GM21390 (cell line): Measurements from ENCODE around the gene ZNF331.
A peak's percentile ranks its signal among the peaks of the same experiment; 100 is the strongest.

Experiments
- ATAC-seq: cut with Tn5 transposase; IDR thresholded peaks from one replicate; pipeline ENCODE4 v1.9.1; 2021; ENCODE audit not compliant: unreplicated experiment

Gene ZNF331

DNA sequence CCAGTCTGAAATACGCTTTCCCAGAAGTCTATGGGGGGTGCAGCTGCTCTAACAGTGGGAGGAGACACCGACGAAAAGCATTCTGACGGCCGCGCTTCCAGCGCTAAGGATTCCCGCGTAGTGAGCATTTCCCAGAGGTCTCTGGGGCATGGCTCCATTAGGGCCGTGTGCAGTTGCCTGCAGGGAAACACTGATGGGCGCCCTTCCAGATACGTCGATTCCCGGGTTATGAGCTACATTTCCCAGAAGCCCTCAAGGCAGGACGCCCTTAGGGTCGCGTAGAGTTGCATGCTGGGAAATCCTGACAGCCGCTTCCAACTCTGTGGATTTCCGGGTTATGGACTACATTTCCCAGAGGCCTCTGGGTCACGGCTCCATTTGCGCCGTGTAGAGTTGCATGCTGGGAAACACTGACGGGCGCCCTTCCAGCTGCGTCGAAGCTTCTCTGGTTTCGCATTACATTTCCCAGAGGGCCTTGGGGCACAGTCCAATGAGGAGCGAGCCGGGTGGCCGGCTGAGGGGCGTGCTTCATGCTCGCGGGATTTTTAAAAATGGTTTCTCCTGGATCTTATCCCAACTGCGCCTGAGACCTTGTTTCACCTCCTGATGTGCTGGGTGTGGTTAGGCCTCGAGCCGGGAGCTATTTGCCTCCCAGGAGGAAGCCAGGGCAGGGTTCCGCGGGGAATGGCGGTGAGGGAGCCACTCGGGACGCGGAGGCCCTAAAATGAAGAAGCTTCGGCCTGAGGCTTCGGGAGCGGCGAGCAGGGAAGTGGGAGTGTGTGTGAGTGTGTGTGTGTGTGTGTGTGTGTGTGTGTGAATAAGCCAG, 17.2 kb upstream of the ZNF331 start:
- peak; percentile 94 for ATAC-seq

DNA sequence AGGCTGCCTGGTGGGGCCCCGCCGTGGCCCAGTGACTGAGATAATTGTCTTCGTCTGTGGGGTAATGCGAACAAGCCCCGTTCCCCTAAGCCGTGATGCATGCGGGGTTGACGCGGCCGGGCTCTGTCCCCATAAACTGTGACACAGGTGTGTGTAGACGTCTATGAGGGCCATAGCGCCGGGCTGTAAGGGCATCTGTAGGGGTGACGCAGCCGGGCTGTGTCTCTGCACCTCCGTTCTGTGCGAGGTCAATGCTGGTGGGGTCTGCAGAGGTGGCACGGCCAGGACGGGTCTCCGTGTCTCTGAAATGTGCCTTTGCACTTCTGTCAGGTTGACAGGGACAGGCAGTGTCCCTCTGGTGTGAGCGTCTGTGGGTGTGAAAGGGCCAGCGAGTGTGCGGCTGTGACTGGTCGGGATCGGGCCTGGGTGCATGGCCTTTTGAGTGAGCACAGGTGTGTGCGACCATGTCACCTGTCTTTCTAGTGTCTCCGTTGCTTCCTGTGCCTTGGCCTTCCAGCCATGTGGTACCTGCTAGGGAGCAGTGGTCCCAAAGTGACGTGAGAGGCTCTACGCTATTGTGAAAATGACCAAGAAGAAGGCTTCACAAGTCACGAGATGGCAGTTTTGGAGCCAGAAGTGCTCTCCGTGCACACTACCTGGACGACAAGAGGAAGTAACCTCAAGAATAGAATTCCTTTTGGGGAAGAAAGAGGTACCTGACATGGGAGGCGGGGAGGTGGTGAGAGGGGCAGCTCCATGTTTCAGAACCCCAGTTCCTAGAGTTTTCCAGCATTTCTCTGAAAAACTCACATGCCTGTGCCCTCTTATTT, 16.4 kb upstream of the ZNF331 start:
- ATAC-seq, result no peak

DNA sequence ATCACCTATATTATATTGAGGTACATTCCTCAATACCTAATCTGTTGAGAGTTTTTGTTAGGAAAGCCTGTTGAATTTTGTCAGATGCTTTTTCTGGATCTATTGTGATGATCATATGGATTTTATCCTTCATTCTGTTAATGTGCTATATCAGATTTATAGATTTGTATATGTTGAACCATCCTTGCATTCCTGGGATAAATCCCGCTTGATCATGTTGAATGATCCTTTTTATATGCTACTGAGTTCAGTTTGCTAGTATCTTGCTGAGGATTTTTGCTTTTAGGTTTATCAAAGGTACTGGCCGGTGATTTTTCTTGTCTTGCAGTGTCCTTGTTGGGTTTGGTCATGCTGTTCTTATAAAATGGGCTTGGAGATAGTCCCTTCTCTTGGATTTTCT, 12.0 kb upstream of the ZNF331 start:
- ATAC-seq, result no peak

DNA sequence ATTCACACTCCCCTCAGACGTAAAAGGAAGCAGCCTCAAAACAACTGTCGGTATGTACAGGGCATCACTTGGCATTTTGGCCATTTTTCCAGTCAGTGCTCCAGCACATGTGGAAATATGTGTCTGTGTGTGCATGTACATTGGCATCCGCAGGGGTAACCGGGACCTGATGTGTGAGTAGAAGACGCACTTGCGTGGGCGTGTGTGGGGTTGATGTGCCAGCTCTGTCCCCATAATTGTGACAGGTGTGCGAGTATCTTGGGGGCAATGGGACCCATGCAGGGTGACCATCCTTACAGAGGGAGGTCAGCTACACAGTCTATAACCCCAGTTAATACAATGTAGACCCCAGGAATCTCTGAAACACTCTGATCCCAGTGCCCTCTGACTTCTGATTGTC, 7.3 kb upstream of the ZNF331 start:
- ATAC-seq, result no peak

DNA sequence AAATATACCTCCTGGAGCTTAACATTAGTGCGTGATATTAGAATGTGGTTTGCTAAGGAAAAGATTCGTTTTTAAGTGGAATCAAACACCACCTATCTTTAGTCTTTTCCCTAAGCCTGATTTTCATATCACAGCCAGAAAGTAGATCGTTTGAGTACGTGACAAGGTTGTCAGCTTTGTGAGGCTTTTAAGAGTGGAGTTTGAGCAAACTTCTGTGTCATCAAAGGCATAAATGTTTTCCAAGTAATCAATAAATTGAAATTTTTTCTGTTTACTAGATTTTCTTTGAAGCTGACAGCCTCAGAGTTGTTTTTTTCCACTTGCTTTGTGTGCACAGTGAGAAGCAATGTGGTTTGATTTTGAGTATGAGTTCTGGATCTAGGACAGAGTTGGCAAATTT, 6.5 kb upstream of the ZNF331 start:
- ATAC-seq, result no peak

DNA sequence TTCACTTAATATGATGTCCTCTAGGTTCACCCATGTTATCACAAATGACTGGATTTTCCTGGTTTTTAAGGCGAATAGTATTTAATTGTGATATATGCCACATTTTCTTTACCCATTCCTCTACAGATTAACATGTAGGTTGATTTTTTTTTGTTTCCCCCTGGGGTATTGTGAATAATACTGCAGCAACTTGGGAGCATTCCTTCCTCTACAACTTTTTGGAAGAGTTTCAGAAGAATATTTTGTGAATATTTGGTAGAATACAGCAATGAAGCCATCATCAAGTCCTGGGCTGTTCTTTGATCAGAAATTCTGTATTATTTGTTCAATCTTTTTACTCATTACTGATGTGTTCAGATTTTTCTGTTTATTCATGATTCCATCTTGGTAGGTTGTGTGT, 5.6 kb upstream of the ZNF331 start:
- ATAC-seq, result no peak

DNA sequence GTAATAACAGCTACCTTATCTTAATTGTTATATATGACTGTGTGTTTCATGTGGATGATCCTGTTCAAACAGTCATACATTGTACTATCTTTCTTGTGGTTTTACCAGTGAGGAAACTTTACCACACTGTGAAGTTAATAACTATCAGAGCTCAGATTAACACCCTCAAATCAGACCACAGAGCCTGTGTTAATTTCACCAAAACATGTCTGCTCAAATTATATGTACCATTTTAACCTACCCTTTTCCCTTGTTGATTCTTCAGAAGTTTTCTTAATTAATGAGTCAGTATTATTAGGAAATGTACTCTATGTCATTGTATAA, 1.8 kb upstream of the ZNF331 start:
- ATAC-seq, result no peak

DNA sequence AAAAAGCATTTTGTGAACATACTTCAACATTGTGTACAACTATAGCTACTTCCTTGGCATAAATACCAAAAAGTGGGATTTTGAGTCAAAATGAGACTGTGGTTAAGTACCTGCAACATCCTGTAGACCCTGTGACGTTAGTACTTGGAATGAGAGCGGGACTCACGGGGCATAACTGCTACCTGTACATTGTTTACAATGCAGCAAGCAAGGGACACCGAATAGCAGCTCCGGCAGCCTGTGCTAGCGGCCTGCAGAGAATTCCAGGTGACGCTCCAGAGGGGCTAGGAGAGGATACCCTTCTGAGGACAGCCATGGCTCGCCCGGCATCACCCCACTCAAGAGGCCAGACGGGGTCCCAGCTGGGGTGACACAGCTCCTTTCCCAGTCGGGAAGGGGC, 824 bp upstream of the ZNF331 start:
- no peak for ATAC-seq

DNA sequence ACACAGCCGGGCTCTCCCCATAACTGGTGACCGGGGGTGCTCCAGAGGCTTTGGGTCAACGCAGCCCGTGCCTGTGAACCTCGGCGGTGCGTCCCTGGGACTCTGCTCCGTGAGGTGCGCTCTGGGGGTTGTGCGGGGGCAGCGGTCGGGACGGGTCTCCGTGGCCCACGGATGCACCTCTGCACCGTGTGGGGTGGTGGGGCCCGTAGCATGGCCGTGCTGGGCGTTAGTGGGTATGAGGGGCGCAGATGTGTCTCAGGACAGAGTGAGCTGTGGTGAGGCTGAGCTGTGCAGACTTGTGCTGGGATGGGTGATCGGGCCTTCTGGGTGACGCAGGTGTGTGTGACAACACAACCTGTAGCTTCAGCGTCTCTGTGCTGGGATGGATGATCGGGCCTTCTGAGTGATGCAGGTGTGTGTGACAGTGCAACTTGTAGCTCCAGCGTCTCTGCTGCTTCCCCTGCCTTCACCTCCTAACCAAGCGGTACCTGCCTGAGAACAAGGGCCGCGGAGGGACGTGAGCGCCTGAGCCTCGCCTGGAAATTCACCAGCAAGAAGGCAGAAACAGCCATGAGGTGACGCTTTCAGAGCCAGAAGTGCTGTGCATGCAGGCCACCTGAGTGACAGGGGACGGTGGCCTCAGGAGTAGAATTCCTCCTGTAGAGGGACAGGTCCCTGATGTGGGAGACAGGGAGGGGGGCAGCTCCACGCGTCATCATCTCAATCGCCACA, 599 bp downstream of the ZNF331 start:
- ATAC-seq, result peak; percentile 9

DNA sequence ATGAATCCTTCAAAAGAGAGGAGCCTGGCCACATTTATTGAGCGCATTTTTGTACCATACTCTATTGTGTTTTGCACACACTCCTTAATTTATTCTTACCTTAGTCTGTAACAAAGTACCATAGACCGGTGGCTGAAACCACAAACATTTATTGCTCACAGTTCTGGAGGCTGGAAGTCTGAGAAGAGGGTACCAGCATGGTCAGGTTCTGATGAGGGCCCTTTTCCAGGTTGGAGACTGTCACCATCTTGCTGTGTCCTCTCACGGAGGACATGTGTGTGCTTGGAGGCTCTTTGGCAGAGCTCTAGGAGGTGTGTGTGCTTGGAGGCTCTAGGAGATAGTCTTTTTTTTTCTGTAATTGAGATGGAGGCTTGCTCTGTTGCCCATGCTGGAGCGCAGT, 2.1 kb downstream of the ZNF331 start:
- no peak for ATAC-seq

DNA sequence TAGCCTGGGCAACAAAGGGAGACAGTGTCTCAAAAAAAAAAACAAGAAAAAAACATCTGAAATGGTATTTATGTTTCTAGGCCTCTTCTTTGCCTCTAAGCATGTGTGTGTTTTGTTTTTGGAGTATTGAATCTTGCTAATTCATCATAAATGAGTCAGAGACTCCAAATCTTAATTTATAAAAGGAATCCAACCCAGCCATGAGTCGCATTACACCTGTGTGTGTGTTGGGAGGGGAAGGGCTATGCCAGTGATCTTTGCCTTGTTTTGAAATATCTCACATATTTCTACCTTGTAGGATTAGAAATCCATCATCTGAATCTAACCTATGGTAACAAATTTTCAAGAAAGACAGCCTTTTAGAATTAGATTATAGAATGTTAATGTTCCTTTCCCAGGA, 4.0 kb downstream of the ZNF331 start:
- ATAC-seq, result no peak

DNA sequence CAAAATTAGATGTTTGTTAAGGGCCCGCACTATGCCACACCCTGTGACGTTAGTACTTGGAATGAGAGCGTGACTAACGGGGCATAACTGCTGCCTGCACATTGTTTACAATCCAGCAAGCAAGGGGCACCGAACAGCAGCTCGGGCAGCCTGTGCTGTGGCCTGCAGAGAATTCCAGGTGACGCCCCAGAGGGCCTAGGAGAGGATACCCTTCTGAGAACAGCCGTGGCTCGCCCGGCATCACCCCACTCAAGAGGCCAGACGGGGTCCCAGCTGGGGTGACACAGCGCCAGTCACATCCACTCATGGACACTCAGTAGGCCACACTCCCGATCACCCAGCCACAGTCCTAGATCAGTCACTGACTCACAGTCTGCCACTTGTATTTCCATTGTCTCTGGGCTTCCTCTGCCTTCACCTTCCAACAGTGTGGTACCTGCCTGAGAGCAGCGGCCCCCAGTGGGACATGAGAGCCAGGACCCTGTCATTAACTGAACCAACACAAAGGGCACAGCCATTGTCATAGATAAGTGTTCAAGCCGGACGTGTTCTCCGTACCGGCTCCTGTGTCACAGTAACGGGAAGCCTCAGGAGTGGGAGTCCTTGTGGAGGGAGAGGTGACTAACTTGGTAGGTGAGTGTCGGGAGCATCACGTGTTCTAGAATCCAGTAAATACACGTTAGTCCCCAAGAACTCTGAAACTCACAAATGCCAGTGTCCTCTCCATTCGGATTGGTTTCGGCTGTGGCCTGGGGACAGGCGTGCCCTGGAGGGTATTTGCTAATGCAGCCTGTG, 7.5 kb downstream of the ZNF331 start:
- ATAC-seq, result no peak

DNA sequence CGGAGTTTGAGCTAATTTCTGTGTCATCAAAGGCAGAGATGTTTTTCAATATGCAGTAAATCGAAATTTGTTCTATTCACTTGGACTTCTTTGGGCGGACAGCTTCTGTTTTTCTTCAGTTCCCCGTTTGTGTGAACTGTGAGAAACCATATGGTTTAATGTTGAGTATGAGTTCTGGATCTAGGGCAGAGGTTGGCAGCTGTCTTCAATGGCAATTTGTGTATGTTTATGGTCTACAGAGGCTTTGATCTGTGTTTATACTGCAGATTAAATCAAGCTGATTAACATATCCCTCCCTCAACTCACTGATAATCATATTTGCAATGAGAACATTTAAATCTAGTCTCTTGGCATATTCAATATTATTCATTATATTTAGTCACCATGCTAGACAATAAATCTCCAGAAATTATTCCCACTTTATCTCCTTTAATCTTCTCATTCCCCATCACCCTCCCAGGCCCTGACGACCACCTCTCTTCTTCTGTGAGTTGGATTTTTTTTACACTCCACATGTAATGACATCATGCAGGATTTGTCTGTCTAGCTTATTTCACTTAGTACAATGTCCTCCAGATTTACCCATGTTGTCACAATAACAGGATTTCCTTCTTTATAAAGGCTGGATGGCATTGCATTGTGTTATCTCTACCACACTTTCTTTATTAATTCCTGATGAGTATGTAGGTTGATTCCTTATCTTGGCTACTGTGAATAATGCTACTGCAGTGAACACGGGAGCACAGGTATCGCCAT, 9.0 kb downstream of the ZNF331 start:
- no peak for ATAC-seq

DNA sequence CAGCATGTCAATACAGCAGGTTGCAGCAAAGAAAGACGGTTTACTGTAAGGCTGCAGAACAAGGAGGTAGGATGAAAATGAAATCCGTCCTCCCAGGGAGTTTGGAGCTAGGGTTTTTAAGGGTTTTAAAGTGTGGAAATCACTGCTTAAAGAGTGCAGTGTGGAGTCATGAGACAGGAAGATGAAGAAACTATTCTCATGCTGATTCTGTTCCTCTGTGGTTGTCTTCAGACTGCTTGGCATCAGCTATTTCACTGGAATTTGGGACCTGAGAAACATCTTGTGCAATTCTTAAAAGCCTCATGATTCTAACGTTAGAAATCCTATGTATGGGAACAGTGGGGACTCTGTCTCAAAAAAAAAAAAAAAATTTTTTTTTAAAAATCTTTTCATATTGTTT, 11.4 kb downstream of the ZNF331 start:
- no peak for ATAC-seq

DNA sequence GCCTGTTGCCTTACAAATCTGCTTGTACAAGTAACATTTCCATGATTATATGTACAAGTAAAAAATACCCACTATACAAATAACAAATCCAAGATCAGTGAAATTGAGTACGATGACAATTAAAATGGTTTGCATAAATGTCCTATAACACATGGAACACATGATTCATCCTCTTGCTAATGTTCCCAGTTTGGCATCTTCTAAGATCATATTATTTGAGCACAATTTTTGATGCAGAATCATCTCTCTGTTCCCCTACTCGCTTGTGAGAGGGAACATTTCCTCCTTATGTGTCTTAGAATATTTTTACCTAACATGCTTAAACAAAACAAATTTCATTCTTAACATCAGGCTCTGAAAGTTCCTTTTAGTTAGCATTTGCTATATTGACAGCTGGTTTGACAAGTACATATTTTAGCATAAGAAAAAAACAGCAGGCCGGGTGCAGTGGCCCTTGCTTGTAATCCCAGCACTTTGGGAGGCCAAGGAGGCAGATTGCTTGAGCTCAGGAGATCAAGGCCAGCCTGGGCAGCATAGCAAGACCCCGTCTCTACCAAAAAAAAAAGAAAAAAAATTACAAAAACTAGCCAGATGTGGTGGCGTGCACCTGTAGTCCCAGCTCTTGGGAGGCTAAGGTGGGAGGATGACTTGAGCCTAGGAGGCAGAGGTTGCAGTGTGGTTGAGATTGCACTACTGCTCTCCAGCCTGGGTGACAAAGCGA, 14.2 kb downstream of the ZNF331 start:
- no peak for ATAC-seq

DNA sequence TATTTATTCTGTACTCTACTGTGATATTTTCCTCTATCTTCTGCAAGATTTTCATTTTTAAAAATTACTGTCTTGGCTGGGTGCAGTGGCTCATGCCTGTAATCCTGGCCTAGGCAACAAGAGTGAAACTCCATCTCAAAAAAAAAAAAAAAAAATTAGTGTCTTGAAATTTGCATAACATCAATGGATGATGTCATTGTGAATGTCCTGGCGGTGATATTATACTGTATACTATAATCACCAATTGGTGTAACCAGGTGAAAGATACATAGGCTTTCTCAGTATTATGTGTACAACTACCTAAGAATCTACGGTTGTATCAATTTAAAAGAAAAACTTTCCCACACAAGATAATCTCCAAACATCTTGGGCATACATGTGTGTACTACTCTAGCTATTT, 15.2 kb downstream of the ZNF331 start:
- no peak for ATAC-seq

DNA sequence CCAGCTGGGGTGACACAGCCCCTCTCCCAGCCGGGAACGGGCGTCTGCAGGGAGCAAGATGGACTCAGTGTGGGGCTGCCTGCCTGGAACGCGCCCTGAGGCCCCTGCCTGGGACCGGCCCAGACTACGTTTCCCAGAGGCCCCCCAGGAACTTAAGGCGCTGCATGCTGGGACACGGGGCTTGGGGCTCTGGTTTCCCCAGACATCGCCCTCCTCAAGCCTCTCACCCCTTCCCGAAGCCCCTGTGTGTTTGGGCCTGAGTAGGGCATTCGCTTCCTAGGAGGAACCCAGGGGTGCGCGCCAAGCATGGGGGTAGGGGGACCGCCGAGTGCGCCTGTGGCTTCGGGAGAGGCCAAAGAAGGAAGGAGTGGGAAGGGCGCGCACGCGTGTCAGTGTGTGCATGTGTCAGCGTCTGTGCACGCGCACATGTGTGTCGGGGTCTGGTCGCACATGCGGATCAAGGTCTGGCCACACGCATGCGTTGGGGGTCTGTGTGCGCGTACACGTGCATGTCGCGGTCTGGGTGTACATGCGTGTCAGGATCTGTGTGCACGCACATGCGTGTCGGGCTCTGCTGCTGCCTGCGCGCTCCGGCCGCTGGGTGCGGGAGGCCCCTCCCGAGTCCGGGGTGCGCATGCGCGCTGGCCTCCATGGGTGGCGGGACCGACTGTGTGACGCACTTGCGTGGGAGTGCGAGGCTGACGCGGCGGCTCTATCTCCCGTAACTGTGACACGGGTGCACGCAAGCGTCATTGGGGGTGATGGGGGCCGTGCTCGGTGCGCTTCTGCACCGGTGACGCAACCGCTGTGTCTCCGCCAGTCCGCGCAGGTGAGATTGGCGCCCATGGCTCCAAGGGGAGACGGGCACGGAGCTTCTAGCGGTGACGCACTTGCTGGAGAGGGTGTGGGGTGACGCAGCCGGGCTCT, 16.2 kb downstream of the ZNF331 start:
- peak; percentile 54 for ATAC-seq

DNA sequence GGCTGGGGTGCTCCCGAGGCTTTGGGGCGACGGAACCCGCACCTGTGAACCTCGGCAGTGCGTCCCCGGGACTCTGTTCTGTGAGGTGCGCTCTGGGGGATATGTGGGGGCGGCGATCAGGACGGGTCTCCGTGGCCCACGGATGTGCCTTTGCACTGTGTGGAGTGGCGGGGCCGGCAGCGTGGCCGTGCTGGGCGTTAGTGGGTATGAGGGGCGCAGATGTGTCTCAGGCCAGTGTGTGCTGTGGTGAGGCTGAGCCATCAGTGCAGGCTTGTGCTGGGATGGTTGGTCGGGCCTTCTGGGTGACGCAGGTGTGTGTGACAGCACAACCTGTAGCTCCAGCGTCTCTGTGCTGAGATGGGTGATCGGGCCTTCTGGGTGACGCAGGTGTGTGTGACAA, 16.9 kb downstream of the ZNF331 start:
- peak; percentile 10 for ATAC-seq

DNA sequence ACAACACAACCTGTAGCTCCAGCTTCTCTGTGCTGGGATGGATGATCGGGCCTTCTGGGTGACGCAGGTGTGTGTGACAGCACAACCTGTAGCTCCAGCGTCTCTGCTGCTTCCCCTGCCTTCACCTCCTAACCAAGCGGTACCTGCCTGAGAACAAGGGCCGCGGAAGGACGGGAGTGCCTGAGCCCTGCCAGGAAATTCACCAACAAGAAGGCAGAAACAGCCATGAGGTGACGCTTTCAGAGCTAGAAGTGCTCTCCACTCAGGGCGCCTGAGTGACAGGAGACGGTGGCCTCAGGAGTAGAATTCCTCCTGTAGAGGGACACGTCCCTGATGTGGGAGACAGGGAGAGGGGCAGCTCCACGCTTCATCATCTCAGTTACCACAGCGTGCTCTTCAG, 17.4 kb downstream of the ZNF331 start:
- ATAC-seq, result no peak
